Measurements from ENCODE around the gene CHTF18. TPM values are rescaled to one million over a fixed set of nuclear protein-coding genes. Genes with fewer than 3 reads are reported as not detected.

Gene CHTF18
- total and polyA plus RNA-seq, 2 donors from 2014 or later: 4.2 to 16.0 TPM

- no peak for DNase-seq
- Histone ChIP-seq H3K4me3 (ENCODE audit: low read length in 3 of 3) (no peak overlapping the region), H3K36me3 (ENCODE audit: control insufficient read depth in 2 of 3, insufficient read depth in 3 of 3, low read length in 3 of 3) (no peaks in the 10 kb centered on the region), H3K9me3 (ENCODE audit: control insufficient read depth in 2 of 3, insufficient read depth in 1 of 3, low read length in 3 of 3) (peaks cover 0 to 3% (median 0%) of the 10 kb centered on the region in 3 donors), H3K27me3 (ENCODE audit: control insufficient read depth, insufficient read depth, low read length) (no peaks in the 10 kb centered on the region), H3K4me1 (ENCODE audit: control insufficient read depth in 2 of 3, insufficient read depth in 2 of 3, low read depth in 1 of 3, low read length in 3 of 3) (no peaks in the 10 kb centered on the region), H3K27ac (ENCODE audit: low read depth in 2 of 2, low read length in 2 of 2) (no peak overlapping the region), H3K9ac (ENCODE audit: low read length in 3 of 3) (no peak overlapping the region)
- FAIRE-seq: no peak
- intact Hi-C loops (cut with DNase I): no loop called here
- no peak for TF ChIP-seq CTCF (IDR thresholded peaks at IDR 0.05; ENCODE audit: borderline replicate concordance, extremely low read depth, insufficient read depth)
Observed at GRCh38 chr16:830107-830870, 41.9 kb downstream of the CHTF18 start.

- DNase-seq (no peak), FAIRE-seq (no peak)
- Histone ChIP-seq H3K9me3 (ENCODE audit: control insufficient read depth in 2 of 3, insufficient read depth in 1 of 3, low read length in 3 of 3) (peaks cover 0 to 7% (median under 1%) of the 10 kb centered on the region in 3 donors), H3K36me3 (ENCODE audit: control insufficient read depth in 2 of 3, insufficient read depth in 3 of 3, low read length in 3 of 3) (no peaks in the 10 kb centered on the region), H3K9ac (ENCODE audit: low read length in 3 of 3) (no peak overlapping the region), H3K4me1 (ENCODE audit: control insufficient read depth in 2 of 3, insufficient read depth in 2 of 3, low read depth in 1 of 3, low read length in 3 of 3) (no peaks in the 10 kb centered on the region), H3K27me3 (ENCODE audit: control insufficient read depth, insufficient read depth, low read length) (no peaks in the 10 kb centered on the region), H3K4me3 (ENCODE audit: low read length in 3 of 3) (no peak overlapping the region), H3K27ac (ENCODE audit: low read depth in 2 of 2, low read length in 2 of 2) (no peak overlapping the region)
- TF ChIP-seq CTCF (IDR thresholded peaks at IDR 0.05; ENCODE audit: borderline replicate concordance, extremely low read depth, insufficient read depth): no peak
- intact Hi-C loops (cut with DNase I): no loop called here
Observed at GRCh38 chr16:830871-831570, 42.6 kb downstream of the CHTF18 start.

- H3K36me3 ChIP-seq (ENCODE audit: control insufficient read depth in 2 of 3, insufficient read depth in 3 of 3, low read length in 3 of 3): no peaks in the 10 kb centered on the region
- intact Hi-C loops (cut with DNase I): no loop called here
- no peak overlapping the region for H3K9ac ChIP-seq (ENCODE audit: low read length in 3 of 3)
- peaks cover 0 to 11% (median 3%) of the 10 kb centered on the region in 3 donors for H3K9me3 ChIP-seq (ENCODE audit: control insufficient read depth in 2 of 3, insufficient read depth in 1 of 3, low read length in 3 of 3)
- H3K27ac ChIP-seq (ENCODE audit: low read depth in 2 of 2, low read length in 2 of 2): no peak overlapping the region
- no peak for FAIRE-seq
- no peak overlapping the region for H3K4me3 ChIP-seq (ENCODE audit: low read length in 3 of 3)
- DNase-seq: no peak
- no peaks in the 10 kb centered on the region for H3K4me1 ChIP-seq (ENCODE audit: control insufficient read depth in 2 of 3, insufficient read depth in 2 of 3, low read depth in 1 of 3, low read length in 3 of 3)
- TF ChIP-seq CTCF (IDR thresholded peaks at IDR 0.05; ENCODE audit: borderline replicate concordance, extremely low read depth, insufficient read depth): no peak
- no peaks in the 10 kb centered on the region for H3K27me3 ChIP-seq (ENCODE audit: control insufficient read depth, insufficient read depth, low read length)
Observed at GRCh38 chr16:831571-832413, 43.4 kb downstream of the CHTF18 start.

Data from kidney (tissue), 14 donors.